GM12892 (cell line): Measurements from ENCODE around the gene ERFE. TPM values are rescaled to one million over a fixed set of nuclear protein-coding genes. Genes with fewer than 3 reads are reported as not detected.
"Not testable (repeated sequence)": the region's sequence is repeated elsewhere in the genome, so short reads cannot be mapped to it uniquely, and the experiment has no call there.

Experiments
- DNase-seq: peaks from one replicate; pipeline ENCODE4 v3.0.0; 2011; ENCODE audit not compliant: insufficient read length
- FAIRE-seq: peaks from 2 replicates; lab custom pipeline; 2011; peaks lifted over from hg19 to GRCh38; lab: Jason Lieb, UNC
- POLR2A ChIP-seq: IDR thresholded peaks from 2 replicates; pipeline ENCODE4 v1.6.1; 2011; ENCODE audit warnings: low read depth, low read length, control low read depth
- POLR2AphosphoS5 ChIP-seq: IDR thresholded peaks from 2 replicates; pipeline ENCODE4 v1.6.1; 2011; ENCODE audit warnings: low read depth, low read length, control low read depth
- TAF1 ChIP-seq: IDR thresholded peaks from 2 replicates; pipeline ENCODE4 v1.6.1; 2011; ENCODE audit warnings: low read depth, mild to moderate bottlenecking, control low read depth, low read length, borderline replicate concordance
- polyA plus RNA-seq: library from polyadenylated mRNA; unstranded; fragments of >200 nt; gene quantifications from one replicate; pipeline ENCODE4 v1.2.1, GENCODE V29; 2012; ENCODE audit warnings: missing spikeins, inconsistent platforms; ENCODE audit not compliant: missing spikeins

The ERFE gene, protein sequence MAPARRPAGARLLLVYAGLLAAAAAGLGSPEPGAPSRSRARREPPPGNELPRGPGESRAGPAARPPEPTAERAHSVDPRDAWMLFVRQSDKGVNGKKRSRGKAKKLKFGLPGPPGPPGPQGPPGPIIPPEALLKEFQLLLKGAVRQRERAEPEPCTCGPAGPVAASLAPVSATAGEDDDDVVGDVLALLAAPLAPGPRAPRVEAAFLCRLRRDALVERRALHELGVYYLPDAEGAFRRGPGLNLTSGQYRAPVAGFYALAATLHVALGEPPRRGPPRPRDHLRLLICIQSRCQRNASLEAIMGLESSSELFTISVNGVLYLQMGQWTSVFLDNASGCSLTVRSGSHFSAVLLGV
- polyA plus RNA-seq: not detected

DNA sequence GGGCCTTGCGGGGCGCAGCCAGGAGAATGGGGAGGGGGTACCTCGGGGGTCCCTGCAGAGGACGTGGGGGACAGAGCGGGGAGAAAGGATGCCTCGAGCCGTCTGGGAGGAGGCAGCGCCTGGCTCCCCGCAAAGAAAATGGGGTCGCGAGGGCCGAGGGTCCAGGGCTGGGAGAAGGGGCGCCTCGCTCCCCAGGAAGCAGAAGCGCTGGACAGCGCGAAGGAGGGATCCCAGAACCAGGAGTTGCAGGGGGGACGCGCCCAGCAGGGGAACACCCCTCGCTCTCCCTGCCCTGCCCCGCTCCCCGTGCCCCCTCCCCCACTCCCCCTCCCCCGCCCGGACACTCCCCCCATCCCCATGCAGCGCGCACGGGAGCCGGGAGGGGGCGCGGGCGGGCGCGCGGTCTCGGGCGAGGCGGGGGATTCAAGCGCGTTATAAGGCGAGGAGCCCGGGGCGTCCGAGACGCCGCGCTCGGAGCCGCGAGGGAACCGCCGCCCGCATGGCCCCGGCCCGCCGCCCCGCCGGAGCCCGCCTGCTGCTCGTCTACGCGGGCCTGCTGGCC, at the start of gene ERFE:
Gene ERFE (plus strand): TSS at position 462 of the 562 bp plus-strand sequence. CDS start 38 bp downstream, at position 500.
- DNase-seq (peak; percentile 67), FAIRE-seq (no peak)
- TF ChIP-seq POLR2AphosphoS5: no peak
- no peak for TF ChIP-seq TAF1
- TF ChIP-seq POLR2A: no peak

DNA sequence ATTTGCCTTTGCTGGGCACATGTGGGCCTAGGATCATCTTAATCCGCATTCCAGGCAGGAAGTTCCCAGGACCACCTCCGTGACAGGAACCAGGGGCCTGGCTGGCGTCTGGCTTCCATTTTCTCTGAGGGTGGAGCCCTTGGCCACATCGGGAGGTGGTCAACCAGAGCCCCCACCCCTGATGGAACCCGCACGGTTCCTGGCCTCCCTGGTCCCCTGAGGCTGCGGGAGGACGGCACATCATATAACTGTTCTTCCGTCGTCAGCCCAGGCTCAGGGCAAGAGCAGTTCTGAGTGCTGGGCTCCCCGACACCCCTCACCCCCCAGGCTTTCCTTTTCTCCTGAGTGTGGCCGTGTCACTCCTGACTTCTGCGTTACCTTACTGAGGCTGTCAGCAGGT, 45.2 kb upstream of the ERFE start:
- no peak for FAIRE-seq
- no peak for TF ChIP-seq TAF1
- no peak for TF ChIP-seq POLR2AphosphoS5
- TF ChIP-seq POLR2A: no peak

GRCh38 chr2:238114331-238114841, 44.4 kb upstream of the ERFE start:
- FAIRE-seq (no peak), DNase-seq (no peak)
- TF ChIP-seq POLR2A: no peak
- TF ChIP-seq TAF1: no peak

More for the DNA sequence above, 45.2 kb upstream of the ERFE start:
- DNase-seq: no peak

DNA sequence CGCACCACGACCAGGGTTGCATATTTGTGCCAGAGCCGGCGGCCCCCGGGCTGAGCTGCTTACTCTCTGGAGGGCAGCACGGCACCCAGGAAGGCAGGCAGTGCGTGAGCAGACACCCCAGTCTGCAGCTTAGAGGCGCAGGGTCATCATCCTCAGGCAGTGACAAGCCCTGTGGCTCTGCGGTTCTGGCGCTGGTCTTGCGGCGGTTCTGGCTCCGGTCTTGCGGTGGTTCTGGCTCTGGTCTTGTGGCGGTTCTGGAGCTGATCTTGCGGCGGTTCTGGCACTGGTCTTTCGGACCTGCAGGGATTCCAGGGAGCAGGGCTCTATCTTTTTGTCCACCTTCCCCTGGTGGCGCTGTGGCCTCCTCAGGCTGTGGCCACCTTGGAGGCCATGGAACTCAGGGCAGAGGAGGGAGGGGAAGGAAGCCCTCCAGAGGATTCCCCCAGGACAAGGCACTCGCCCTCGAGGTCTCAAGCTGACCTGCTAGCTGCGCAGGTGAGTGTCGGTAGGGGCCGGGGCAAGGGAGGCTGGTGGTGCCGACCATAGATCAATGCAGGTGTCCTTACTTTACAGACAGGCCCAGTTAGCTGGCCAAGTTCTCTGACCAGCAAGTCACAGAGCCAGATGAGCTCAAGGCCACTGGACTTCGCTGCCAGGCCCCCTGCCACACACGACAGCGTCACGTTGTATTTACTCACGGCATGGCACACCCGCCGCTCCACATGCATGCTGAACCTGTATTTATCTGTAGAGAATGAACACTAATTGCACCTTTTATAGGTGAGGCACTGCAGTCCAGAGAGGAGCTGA, 43.7 kb upstream of the ERFE start:
- FAIRE-seq (no peak), DNase-seq (no peak)
- TF ChIP-seq POLR2A (no peak), TAF1 (no peak)

- not testable (repeated sequence) for FAIRE-seq, DNase-seq
These were observed 43.1 kb upstream of the ERFE start for GRCh38 chr2:238115709-238116108.

DNA sequence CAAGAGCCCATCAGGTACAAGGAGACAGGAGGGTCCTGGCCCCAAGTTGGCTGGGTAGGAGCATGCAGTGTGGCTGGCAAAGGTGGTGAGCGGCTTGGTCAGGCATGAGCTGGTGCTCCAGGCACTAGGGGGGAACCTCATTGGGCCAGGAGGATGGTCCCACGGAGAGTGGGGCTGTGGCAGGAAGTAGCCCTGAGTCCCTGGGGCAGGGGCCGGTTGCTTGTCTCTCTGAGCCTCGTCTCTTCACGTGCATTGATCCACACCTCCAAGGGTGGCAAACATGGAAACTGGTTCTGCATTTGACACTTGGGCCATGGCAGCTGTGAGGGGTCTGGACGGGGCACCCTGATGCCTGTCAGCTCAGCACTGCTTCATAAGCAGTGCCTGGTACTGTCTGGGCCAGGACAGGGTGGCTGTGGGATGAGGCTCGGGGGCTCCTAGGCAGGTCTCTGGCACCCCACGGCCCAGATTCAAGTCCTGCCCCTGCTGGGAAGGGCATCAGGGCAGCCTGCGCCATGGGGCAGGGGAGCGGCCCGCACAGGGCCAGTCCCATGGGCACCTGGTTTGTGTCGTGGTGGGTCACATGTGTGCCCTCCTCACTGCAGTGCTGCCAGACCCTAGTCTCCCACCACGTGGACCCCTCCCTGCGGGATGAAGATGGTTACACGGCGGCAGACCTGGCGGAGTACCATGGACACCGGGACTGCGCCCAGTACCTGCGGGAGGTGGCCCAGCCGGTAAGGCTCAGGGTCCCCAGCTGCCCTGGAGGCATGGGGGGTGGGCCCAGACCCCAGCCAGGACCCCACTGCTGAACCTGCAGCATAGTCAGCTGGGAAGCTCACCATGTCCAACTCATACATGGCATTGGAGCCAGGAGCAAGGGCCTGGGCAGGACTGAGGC, 42.2 kb upstream of the ERFE start:
- FAIRE-seq: no peak
- no peak for TF ChIP-seq TAF1
- no peak for TF ChIP-seq POLR2A
- TF ChIP-seq POLR2AphosphoS5: no peak
- no peak for DNase-seq

- DNase-seq (no peak), FAIRE-seq (no peak)
- TF ChIP-seq POLR2A: no peak
- TF ChIP-seq TAF1: no peak
- TF ChIP-seq POLR2AphosphoS5: no peak
These were observed 41.3 kb upstream of the ERFE start for GRCh38 chr2:238117199-238118154.

- TF ChIP-seq POLR2AphosphoS5: no peak
- no peak for TF ChIP-seq TAF1
- no peak for TF ChIP-seq POLR2A
- no peak for FAIRE-seq
- DNase-seq: no peak
These were observed 38.9 kb upstream of the ERFE start for GRCh38 chr2:238119756-238120462.

- FAIRE-seq (no peak), DNase-seq (no peak)
- TF ChIP-seq POLR2AphosphoS5 (no peak), POLR2A (no peak), TAF1 (no peak)
These were observed 38.1 kb upstream of the ERFE start for GRCh38 chr2:238120463-238121298.
